Measurements from ENCODE around the gene MYOZ3.

GRCh38 chr5:150647275-150648251 is 13.5 kb upstream of the MYOZ3 start:
- TF ChIP-seq CTCF (IDR thresholded peaks at IDR 0.05; ENCODE audit: poor library complexity) (no peak), EZH2 (IDR thresholded peaks at IDR 0.05; ENCODE audit: borderline replicate concordance) (no peak), EZH2phosphoT487 (IDR thresholded peaks at IDR 0.05; ENCODE audit: low read depth, severe bottlenecking, unreplicated experiment) (no peak)

Measured in hepatocyte (in vitro differentiated cells).